Lower leg skin (tissue), 3 donors: ENCODE measurements around the gene JCAD.

ENCODE experiments used
- POLR2A ChIP-seq, 2 donors: fragments of 450-650 bp; IDR thresholded peaks; one replicate each; pipeline ENCODE4 v1.6.1; 2016 to 2017; ENCODE audit warnings: antibody characterized with exemption in 2 of 2, mild to moderate bottlenecking in 1 of 2, moderate library complexity in 1 of 2
- TF ChIP-seq, protein P1 (sequence below), 3 donors: fragments of 450-650 bp; IDR thresholded peaks; one replicate each; pipeline ENCODE4 v1.5.1; 2016; ENCODE audit warnings: antibody characterized with exemption in 3 of 3, mild to moderate bottlenecking in 3 of 3, moderate library complexity in 2 of 3

DNA sequence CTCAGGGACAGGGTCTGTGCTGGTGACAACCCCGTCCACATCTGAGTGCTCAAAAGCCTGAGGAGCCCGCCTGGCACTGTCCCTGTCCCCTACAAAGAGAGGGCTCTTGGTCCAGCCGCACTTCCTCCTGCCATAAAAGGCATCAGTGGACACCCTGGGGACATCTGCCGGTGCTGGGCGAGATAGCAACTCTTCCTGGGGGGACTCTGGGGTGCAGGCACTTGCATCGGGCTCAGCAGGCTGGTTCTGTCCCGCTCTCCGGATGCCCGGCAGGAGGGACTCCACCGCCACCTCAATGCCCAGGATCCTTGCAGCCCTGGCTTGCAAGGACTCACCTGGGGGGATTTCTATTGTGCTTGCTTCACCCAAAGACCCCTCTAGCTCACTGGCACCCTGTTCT is 32.8 kb downstream of the JCAD start:
- TF ChIP-seq, protein P1, sequence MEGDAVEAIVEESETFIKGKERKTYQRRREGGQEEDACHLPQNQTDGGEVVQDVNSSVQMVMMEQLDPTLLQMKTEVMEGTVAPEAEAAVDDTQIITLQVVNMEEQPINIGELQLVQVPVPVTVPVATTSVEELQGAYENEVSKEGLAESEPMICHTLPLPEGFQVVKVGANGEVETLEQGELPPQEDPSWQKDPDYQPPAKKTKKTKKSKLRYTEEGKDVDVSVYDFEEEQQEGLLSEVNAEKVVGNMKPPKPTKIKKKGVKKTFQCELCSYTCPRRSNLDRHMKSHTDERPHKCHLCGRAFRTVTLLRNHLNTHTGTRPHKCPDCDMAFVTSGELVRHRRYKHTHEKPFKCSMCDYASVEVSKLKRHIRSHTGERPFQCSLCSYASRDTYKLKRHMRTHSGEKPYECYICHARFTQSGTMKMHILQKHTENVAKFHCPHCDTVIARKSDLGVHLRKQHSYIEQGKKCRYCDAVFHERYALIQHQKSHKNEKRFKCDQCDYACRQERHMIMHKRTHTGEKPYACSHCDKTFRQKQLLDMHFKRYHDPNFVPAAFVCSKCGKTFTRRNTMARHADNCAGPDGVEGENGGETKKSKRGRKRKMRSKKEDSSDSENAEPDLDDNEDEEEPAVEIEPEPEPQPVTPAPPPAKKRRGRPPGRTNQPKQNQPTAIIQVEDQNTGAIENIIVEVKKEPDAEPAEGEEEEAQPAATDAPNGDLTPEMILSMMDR (IDR thresholded peaks at IDR 0.05) = no peak
- TF ChIP-seq POLR2A (IDR thresholded peaks at IDR 0.05) = no peak
